Fibroblast of skin of abdomen (primary cell): ENCODE data around the gene KAZALD1.

ENCODE experiments used
- DNase-seq: peaks from one replicate; pipeline ENCODE4 v3.0.0-alpha.2; 2013

Gene KAZALD1

DNA sequence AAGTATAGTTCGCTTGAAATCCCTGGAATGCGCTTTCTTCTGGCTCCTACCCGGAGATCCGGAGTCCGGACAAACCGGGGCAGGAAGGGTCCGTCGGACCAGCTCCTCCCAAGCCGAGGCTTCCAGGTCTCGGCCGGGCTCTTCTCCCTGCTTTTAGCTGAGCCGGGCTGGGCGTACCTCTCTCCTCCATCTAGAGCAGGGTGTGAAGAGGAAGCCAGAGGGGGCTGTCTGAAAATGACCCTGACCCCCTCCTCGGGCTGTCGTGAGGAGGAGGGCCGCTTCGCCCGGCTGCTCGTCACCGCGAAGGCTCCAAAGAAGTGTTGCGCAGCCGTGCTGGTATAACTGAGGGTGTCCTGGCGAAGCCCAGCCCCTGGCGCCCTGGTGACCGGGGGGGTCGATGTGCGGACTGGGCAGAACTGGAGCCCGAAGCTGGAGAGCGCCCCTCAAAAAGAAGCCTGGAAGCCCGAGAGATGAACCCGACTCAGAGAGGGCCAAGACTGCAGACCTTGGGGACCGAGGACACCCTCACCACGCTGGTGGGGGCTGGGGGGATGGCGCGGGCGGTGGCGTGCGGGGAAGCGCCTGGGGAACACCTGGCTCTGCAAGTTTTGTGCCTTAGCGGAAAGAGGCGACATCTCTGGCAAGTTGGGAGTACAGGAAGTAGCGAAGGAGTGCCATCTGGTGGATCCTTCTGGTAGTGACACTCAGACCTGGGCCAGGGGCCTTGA, 5.7 kb downstream of the KAZALD1 start:
- DNase-seq = peak; percentile 72

DNA sequence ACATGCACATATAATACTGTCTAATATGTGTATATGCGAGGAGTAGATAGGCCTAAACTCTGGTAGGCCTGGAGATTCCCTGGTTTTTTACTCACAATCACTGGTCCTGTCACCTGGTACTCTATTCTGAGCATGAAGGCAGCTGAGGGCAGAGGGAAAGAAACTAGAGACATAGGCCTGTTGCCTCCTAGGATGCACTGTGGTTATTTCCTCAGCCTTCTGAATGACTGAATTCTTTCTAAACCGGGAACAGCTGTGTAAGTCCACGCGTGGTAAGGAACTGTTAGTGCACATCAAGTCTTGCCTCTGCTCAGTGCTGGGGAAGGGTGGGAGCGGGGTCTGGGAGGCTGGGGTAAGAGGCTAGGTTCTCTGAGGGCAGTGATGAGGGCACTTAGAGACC, 7.7 kb downstream of the KAZALD1 start:
- no peak for DNase-seq

DNA sequence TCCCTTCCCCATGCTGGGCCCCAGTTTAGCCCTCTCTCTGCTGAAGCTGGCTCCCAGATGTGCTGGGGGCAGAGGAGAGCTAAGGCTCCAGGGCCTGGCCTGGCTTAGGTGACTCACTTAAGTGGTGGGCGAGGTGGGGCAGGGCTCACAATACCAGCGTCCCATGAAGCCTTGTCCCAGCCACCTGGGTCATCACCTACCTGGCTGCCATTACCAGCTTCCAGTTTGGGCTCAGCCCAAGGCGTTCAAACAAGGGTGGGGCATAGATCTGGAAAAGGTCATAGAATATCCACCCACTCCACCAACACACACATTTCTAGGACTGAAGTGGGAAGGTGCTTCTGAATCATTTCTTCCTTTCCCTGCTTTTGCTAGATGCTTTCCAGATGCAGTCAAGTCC, 8.3 kb downstream of the KAZALD1 start:
- no peak for DNase-seq

DNA sequence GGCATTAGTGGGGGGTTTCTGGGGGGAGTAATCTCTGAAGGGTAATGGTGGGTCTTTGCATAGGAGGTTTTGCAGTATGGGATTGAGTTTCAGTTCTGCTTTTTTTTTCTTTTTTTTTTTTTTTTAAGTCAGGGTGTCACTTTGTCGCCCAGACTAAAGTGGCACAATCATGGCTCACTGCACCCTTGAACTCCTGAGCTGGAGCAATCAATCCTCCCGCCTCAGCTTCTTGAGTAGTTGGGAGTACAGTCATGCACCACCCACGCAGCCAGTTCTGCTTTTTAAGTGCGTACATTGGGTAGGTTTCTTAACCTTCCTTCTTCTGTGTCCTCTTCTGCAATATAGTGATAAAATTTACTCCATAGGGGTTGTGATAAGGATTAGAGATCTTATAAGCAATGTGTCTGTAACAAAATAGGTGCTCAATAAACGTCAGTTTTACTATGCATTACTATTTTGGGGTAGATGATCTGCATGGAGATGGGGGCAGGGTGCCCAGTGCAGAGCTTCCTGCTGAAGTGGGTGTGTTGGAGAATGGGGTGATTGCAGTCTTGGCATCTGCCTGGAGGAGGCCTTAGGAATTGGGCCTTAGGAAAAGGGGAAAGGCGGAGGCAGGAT, 9.6 kb downstream of the KAZALD1 start:
- DNase-seq = no peak

DNA sequence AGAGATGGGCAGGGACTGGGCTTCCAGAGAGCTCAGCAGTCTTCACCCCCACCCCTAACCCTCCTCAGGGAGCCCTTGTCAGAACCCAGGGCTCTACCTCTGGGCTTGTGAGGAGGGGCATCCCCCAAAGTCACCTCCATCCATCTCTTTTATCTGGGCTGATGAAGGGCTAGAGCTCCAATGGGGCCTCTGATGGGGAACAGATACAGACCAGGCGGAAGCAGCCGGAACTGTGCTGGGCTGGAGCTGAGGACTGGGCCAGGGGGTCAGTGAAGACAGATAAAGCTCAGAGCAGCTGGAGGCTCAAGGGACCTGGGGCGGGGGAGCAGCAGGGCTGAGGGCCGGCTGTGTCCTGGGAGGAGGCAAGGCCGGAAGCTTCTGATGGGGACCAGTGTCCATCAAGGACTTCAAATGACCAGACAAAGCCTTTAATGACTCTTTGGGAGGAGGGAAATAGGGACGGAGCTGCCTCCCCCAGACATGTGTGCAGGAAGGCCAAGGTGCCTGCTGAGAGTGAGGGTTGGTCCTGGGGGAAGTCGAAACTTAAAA, 10.2 kb downstream of the KAZALD1 start:
- no peak for DNase-seq

DNA sequence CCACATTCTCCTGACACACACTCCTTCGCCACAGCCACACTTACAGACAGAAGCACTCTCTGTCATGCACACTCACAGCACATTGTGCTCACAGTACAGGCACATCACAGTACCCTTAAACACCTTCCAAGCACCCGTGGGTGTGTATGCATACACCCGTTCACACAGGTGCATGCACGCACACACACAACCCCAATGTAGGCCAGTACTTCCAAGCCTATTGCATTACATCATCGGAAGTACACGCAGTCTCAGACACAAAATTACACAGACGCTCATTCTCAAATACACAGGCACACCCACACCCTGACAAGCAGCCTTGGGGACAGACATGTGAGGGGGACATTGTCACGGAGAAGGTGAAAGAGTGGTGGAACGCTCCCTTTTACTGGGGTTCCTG, 11.1 kb downstream of the KAZALD1 start:
- no peak for DNase-seq

DNA sequence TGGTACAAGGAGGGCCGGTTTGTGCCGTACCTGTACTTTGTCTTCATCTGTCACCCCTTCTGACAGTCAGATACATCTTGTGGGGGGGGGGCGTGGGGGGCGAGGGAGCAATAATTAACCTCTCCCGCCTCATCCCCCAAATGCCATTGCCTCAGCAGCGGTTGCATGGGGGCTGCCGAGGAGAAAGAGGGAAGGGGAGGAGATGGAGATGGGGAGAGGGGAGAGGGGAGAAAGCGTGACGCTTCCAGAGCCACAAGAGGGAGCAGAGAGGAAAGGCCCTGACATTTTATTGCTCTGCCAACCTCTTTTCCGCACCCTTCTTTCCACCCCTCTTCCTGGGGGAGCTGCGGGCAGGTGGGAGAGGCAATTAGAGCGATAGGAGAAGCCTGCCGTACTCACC, 11.8 kb downstream of the KAZALD1 start:
- no peak for DNase-seq

DNA sequence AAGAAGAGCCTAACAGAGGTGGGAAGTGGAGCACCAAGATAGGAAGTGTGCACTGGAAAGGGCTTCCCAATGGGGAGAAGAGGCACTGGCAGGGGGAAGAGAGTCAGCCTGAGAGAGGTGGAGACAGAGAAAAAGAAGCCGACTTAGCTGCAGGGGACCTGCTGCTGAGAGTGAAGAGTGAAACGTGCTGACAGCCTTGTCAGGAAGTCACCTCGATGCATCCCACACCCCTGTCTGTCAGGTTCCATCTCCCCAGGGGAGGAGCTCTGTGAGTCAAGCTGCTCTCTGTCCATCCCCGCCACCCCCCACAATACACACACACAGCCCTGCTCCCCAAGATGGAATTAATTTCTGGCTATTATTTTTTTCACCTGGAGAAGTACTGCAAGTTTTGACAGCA, 14.0 kb downstream of the KAZALD1 start:
- no peak for DNase-seq

DNA sequence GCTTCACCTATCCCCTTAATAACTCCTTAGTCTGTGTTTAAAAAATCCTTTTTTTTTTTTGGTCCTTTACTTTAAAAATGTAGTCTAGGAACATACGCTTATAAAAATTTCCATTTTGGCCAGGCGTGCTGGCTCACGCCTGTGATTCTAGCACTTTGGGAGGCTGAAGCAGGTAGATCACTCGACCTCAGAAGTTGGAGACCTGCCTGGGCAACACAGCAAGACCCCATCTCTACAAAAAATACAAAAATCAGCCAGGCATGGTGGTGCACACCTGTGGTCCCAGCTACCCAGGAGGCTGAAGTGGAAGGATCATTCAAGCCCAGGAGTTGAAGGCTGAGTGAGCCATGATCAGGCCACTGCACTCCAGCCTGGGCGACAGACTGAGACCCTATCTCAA, 14.8 kb downstream of the KAZALD1 start:
- DNase-seq = no peak

DNA sequence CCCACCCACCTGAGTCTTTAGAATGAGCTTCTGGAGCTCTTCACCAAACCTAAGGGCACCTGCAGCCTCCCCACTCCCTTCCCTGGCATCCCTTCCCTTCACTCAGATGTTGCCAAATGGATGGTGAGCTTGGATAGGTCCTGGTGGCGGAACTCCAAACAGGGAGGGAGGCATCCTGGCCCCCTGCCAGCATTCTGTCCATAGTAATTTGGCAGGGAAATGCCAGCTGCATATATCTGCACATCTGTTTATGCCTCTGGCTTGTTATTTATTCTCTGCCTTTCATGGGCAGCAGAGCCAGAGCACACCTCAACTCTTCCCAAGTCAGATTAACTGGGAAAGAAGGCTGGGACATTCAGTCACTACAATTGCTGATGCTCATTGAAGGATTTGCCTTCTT, 18.1 kb downstream of the KAZALD1 start:
- no peak for DNase-seq

DNA sequence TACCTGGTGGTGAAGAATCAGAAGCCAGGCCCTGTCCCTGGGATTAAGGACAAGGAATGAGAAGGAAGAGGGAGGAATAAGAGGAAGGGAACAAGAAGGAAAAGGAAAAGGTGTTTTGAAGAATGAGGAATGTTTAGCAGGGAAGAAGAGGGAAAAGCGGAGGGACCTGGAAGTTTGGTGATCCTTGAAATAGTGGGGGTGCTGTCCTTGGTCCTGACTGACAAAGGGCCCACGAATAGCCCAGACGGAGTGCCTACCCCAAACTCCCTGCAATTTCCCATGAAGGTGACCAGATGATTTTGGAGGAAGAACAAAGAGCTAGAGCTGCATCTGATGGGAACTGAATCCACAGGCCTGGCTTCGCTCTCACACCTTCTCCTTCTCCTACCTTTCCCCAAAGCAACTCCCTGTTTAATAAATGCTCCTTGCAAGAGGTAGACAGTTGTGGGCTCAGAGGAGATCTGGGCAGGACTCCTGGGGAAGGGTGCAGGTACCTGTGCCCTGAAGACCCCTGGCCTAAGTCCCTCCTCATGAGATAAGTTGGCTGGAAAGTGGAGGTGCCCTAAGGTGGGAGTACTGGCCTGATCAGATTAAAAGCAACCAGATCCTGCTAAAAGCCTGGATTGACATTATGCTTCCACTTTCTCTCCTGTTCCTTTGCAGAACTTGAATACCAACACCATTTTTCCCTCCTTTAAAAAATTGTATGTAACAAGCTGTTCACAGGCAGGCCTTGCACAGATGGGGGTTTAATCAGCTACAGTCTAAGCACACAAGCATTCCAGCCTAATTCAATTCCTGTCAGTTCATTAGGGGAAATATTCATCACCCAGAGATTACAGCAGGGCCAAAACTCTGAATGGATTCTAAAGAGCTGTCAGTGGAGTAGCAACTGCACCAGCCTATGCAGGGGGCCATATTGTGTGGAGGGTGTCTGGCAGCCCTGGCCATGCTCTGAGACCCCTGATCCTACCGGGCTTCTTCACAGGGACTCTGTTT, 19.4 kb downstream of the KAZALD1 start:
- DNase-seq = peak; percentile 16

DNA sequence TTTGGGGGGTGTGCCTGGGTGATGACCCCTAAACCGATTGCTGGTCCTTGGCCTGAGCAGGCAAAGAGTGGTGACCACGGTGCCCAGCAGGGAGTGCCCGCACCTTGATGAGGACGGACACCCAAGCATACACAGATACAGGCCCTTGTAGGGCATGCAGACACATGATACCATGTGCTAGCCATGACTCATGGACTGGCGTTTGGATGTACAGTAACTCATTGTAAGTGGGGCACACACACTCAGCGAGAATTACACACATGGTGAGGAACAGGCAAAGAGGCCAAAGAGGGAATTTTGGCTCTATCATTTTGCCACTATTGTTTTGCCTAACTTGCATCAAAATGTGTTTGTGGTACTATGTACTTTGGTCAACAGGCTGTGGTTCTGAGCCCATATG, 24.1 kb downstream of the KAZALD1 start:
- no peak for DNase-seq

DNA sequence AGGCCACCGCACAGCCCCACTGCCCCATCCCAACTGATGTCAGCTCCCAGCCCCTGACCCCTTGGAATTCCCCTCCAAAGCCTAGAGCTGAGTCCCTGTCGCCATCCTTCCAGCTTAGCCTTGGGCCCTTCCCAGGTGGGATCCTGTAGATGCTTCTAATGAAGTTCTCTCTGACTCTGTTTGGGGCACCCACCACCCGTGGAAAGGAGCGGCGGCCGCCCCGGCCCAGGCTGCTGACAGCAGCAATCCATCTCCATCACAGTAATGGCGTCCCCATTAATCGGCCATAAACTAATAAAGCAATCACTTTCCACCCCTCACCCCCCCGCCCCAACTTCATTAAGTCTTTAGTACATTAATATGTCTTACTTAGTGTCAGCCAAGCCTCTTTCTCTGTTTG, 25.6 kb downstream of the KAZALD1 start:
- no peak for DNase-seq

DNA sequence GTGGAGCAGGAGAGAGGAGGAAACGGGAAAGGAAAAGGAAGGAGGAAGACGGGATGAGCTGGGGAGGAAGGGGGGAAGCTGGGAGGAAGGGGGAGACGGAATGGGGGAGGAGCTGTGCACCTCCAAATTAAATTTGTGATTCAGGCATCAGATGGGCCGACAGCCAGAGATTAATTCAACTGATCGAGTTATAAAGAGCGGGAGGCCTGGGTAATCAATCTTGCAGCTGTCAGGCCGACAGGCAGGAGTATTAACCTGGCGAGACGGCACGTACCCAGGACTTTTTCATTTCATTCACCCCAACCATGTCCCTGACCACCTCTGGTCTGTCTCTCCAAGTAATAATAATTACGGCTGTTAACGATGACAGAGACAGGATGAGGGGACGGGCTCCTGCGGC, 26.2 kb downstream of the KAZALD1 start:
- no peak for DNase-seq

DNA sequence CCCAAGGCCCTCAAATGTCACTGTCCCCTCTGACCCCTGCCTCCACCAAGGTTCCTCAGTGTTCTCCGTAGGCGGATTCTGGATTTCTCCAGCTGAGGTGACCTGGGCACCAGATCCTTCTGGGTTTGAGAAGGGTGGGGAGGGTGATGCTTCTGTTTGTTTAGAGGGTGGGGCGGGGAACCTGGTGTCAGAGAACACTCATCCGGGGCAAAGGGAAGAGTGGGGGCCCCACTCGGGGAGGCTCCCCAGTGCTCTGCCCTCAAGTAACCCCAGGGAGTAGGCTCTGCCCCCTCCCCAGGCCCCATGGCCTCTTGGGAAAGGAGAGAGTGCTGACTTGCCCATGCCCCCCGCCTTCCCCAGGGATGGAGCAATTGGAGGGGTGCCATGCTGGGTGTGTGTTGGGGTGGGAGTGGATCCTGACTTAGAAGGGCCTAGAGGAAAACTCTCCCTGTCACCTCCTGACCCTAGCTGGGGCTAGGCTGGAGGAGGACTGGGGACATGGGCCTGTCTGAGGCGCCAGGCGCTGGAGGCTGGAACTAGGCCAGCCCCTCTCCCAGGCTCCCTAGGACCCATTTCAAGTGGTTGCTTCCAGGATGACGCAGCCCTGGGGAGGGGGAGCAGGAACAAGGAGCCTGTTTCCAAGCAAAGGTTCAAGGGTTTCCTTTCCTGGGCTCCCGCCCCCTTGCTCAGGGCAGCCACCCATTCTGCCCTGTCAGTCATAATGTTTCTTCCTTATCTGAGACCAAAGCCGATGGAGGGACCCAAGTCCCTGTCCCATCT, 27.9 kb downstream of the KAZALD1 start:
- DNase-seq = no peak

DNA sequence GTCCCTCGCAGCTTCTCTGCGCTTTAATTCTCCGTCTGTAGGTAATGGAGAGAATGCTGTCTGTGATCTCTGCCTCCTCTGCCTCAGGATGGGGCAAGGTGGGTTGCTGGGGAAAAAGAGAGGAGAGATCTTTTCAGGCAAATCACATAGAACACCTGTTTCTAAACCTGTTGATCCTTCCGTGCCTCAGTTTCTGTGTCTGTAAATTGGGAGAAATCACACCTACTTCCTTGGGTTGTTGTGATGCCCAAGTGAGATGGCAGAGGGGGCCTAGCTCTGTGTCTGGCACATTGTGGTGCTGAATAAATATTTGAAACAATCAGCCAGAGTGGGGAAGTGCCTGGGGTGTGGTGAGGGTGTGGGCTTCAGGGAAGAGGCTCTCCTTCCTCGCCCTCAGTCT, 28.8 kb downstream of the KAZALD1 start:
- no peak for DNase-seq

DNA sequence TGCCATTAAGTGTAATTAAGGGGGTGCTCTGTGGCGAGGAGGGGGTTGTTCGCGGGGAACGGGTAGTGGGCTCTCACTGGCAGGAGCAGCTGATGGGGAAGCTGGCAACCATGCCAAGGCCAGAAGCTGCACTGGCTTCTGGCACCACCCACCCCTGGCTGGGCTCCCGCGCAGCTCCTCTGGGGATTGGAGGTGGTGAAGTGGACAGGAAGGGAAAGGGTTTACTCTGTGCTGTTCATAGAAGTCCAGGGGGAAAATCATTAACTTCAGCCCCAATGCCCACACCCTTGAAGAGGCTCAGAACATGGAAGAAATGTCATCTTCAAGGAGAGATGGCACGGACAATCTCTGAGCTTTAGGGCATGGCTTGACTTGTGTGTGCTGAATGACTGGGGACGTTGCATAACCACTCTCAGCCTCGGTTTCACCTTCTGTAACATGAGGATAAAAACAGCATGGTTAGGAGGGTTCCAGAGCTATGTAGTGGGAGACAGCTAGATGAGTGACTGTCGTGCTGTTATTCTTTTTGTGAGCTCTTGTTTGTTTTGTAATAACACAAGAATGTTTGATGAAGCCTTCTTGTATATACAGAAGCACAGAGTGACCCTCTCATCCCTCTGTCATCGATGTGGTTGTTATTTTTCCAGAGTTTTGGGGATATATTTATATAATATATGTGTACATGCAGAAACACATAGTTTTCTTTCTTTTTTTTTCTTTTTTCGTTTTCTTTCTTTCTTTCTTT, 29.9 kb downstream of the KAZALD1 start:
- DNase-seq = no peak

DNA sequence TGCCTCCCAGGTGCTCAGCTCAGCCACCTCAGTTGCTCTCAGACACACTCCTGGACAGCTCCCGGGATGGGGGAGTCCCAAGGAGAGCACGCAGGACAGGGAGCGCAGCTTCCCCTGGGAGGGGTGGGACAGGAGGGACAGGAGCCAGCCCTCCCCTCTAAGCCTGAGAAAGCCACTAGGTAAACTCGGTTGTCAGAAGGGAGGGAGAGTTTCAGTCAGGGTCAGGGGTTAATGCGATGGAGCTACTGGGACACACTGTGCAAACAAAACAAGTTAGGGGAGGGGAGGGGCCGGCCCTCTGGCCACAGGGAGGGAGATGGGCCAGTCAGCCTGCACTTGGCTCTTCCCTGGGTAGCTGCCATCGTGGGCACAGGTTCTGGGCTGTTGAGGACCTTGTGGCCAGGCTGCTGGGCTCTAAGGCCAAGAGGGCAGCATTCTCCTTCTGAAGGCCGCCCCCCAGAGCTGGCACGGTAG, 31.1 kb downstream of the KAZALD1 start:
- DNase-seq = no peak

DNA sequence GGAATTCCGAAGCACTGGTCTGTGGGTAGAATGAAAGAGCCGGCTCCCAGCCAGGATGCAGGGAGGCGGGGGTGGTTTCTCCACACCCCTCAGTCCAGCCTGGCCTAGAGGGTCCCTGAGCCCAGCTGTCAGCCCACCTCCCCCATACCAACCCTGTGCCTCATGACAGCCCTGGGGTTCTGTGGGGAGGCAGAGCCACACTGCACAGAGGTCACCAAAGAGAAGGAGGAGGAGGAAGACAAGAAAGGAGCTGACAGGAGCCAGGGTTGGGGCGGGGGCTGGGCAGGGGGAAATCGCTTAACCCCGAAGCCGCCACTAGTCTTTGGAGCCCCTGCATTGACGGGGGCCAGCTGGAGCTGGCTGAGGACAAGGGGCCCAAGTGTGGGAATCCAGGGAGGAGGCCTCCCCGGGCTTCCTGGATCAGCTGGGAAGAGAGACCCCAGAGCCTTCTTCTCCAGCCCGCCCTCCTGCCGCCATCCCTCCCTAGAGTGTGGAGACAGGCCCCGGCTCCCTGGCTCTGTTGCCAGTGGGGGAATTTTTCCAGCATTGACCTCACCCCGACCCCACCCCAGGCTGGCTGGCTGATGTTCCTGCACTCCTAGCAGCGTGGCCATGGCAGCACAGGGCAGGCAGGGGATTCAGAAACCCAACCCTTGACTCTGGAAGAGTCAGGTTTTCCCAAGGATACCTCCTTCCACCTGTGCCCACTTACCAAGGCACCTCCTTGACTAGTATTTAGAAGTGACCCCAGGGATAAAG, 32.5 kb downstream of the KAZALD1 start:
- no peak for DNase-seq

DNA sequence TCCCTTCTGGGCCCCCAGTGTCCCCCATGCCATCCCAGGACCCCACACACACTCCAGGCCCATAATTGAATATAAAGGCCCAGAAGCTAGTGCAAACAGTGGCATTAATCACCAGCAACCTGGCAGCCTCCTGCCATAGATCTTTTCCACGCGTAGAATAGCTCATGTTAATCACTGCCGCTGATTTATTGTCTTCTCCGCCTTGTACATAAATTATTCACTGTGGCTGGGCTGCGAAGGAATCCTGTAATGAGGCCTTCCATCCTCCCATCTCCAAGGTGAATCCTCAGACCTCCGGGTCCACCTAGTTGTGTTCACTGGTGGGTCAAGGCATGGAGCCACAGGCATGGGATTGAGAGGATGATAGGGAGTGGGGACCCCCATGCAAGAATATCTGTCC, 33.2 kb downstream of the KAZALD1 start:
- no peak for DNase-seq
